Osteoblast (primary cell): ENCODE results near the gene ARHGEF16. TPM values are rescaled to one million over a fixed set of nuclear protein-coding genes. Genes with fewer than 3 reads are reported as not detected.

ENCODE experiments used
- DNase-seq: peaks from one replicate; pipeline ENCODE4 v3.0.0; 2011; ENCODE audit warnings: low spot score, mixed read lengths; ENCODE audit not compliant: insufficient read length; ENCODE audit errors: missing footprints
- H2AFZ ChIP-seq: 2 replicates; pipeline ENCODE4 v1.6.0; 2011; ENCODE audit warnings: mild to moderate bottlenecking, low read length
- H3K27ac ChIP-seq: 2 replicates; pipeline ENCODE4 v1.5.1; 2011; ENCODE audit warnings: mild to moderate bottlenecking, low read depth, low read length, moderate library complexity
- H3K27me3 ChIP-seq: 2 replicates; pipeline ENCODE4 v1.6.0; 2012; ENCODE audit warnings: mild to moderate bottlenecking, control low read depth, inconsistent platforms, low read length, moderate library complexity; ENCODE audit not compliant: insufficient read depth
- H3K36me3 ChIP-seq: 2 replicates; pipeline ENCODE4 v1.5.1; 2011; ENCODE audit warnings: mild to moderate bottlenecking, low read length, control low read depth, moderate library complexity; ENCODE audit not compliant: insufficient read depth
- H3K4me1 ChIP-seq: 2 replicates; pipeline ENCODE4 v1.5.1; 2011; ENCODE audit warnings: mild to moderate bottlenecking, low read length, control low read depth, moderate library complexity; ENCODE audit not compliant: insufficient read depth
- H3K4me2 ChIP-seq: 2 replicates; pipeline ENCODE4 v1.6.0; 2011; ENCODE audit warnings: mild to moderate bottlenecking, low read length; ENCODE audit not compliant: insufficient read depth
- H3K4me3 ChIP-seq: fragments of 200-600 bp; sonication (generic); 3 replicates; pipeline ENCODE4 v1.5.1; 2012; ENCODE audit warnings: mild to moderate bottlenecking, low read length, inconsistent platforms; ENCODE audit not compliant: insufficient read depth
- H3K79me2 ChIP-seq: 2 replicates; pipeline ENCODE4 v1.6.0; 2012; ENCODE audit warnings: mild to moderate bottlenecking, low read length, control low read depth, inconsistent platforms; ENCODE audit not compliant: insufficient read depth
- H3K9me3 ChIP-seq: 2 replicates; pipeline ENCODE4 v1.5.1; 2011; ENCODE audit warnings: low read depth, low read length, control low read depth
- H4K20me1 ChIP-seq: 2 replicates; pipeline ENCODE4 v1.6.0; 2012; ENCODE audit warnings: mild to moderate bottlenecking, low read length, control low read depth; ENCODE audit not compliant: insufficient read depth
- total RNA-seq: library from RNA; depleted of rRNA; stranded (reverse); fragments of >200 nt; gene quantifications from 2 replicates; pipeline ENCODE4 v1.2.3, GENCODE V29; 2012
- TF ChIP-seq, protein P1 (sequence below): IDR thresholded peaks from 2 replicates; pipeline ENCODE4 v1.5.1; 2011; ENCODE audit warnings: mild to moderate bottlenecking, low read depth, low read length, moderate library complexity; ENCODE audit errors: extremely low read depth

Gene ARHGEF16
- total RNA-seq, 1 donor: not detected

- no peaks in the 10 kb centered on the region for H4K20me1 ChIP-seq
- no peaks in the 10 kb centered on the region for H3K79me2 ChIP-seq
- no peak overlapping the region for H3K4me2 ChIP-seq
- no peak for DNase-seq
- TF ChIP-seq, protein P1, sequence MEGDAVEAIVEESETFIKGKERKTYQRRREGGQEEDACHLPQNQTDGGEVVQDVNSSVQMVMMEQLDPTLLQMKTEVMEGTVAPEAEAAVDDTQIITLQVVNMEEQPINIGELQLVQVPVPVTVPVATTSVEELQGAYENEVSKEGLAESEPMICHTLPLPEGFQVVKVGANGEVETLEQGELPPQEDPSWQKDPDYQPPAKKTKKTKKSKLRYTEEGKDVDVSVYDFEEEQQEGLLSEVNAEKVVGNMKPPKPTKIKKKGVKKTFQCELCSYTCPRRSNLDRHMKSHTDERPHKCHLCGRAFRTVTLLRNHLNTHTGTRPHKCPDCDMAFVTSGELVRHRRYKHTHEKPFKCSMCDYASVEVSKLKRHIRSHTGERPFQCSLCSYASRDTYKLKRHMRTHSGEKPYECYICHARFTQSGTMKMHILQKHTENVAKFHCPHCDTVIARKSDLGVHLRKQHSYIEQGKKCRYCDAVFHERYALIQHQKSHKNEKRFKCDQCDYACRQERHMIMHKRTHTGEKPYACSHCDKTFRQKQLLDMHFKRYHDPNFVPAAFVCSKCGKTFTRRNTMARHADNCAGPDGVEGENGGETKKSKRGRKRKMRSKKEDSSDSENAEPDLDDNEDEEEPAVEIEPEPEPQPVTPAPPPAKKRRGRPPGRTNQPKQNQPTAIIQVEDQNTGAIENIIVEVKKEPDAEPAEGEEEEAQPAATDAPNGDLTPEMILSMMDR: no peak
- H3K9me3 ChIP-seq: peaks cover 1% of the 10 kb centered on the region
- H2AFZ ChIP-seq: no peak overlapping the region
- no peak overlapping the region for H3K4me3 ChIP-seq
- no peaks in the 10 kb centered on the region for H3K36me3 ChIP-seq
- H3K27me3 ChIP-seq: no peaks in the 10 kb centered on the region
- H3K27ac ChIP-seq: no peak overlapping the region
- H3K4me1 ChIP-seq: peaks cover 5% of the 10 kb centered on the region
Observed at GRCh38 chr1:3411806-3412205, 42.7 kb upstream of the ARHGEF16 start.

DNA sequence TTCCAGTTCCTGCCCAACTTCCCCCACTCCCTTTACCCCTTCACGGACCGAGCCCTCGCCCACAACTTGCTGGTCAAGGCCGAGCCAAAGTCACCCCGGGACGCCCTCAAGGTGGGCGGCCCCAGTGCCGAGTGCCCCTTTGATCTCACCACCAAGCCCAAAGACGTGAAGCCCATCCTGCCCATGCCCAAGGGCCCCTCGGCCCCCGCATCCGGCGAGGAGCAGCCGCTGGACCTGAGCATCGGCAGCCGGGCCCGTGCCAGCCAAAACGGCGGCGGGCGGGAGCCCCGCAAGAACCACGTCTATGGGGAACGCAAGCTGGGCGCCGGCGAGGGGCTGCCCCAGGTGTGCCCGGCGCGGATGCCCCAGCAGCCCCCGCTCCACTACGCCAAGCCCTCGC is 42.1 kb upstream of the ARHGEF16 start:
- peaks cover 5% of the 10 kb centered on the region for H3K4me1 ChIP-seq
- no peak overlapping the region for H3K27ac ChIP-seq
- H3K36me3 ChIP-seq: no peaks in the 10 kb centered on the region
- H3K4me3 ChIP-seq: no peak overlapping the region
- no peak for DNase-seq
- H3K4me2 ChIP-seq: no peak overlapping the region
- no peak overlapping the region for H2AFZ ChIP-seq
- no peaks in the 10 kb centered on the region for H3K27me3 ChIP-seq
- H3K79me2 ChIP-seq: no peaks in the 10 kb centered on the region
- TF ChIP-seq, protein P1: no peak
- H4K20me1 ChIP-seq: no peaks in the 10 kb centered on the region
- H3K9me3 ChIP-seq: peaks cover 3% of the 10 kb centered on the region

- Histone ChIP-seq H3K27me3 (no peaks in the 10 kb centered on the region), H3K79me2 (no peaks in the 10 kb centered on the region), H3K4me1 (peaks cover 7% of the 10 kb centered on the region), H3K4me2 (no peak overlapping the region), H4K20me1 (no peaks in the 10 kb centered on the region), H3K4me3 (no peak overlapping the region), H3K9me3 (peaks cover 3% of the 10 kb centered on the region), H3K36me3 (no peaks in the 10 kb centered on the region), H2AFZ (no peak overlapping the region), H3K27ac (no peak overlapping the region)
- DNase-seq: no peak
- TF ChIP-seq, protein P1: no peak
Observed at GRCh38 chr1:3413975-3414710, 40.3 kb upstream of the ARHGEF16 start.

- TF ChIP-seq, protein P1: no peak
- H3K79me2 ChIP-seq: no peaks in the 10 kb centered on the region
- H3K36me3 ChIP-seq: no peaks in the 10 kb centered on the region
- no peak for DNase-seq
- no peak overlapping the region for H3K27ac ChIP-seq
- no peak overlapping the region for H3K4me3 ChIP-seq
- H3K9me3 ChIP-seq: peaks cover 3% of the 10 kb centered on the region
- peaks cover 7% of the 10 kb centered on the region for H3K4me1 ChIP-seq
- no peaks in the 10 kb centered on the region for H3K27me3 ChIP-seq
- H2AFZ ChIP-seq: no peak overlapping the region
- H4K20me1 ChIP-seq: no peaks in the 10 kb centered on the region
- no peak overlapping the region for H3K4me2 ChIP-seq
Observed at GRCh38 chr1:3415260-3416090, 39.0 kb upstream of the ARHGEF16 start.
